Mesenchymal stem cell (in vitro differentiated cells and primary cell): ENCODE data around the gene NSL1.

ENCODE experiments used
- DNase-seq: peaks from one replicate; pipeline ENCODE4 v3.0.0-alpha.2; 2013
- H2AFZ ChIP-seq: one replicate; pipeline ENCODE4 v1.6.1; 2013; ENCODE audit warnings: low read depth, mild to moderate bottlenecking, control low read depth, inconsistent platforms, low read length, moderate library complexity
- H2AK5ac ChIP-seq: 2 replicates; pipeline ENCODE4 v1.6.1; 2013; ENCODE audit warnings: low read length, moderate library complexity, mild to moderate bottlenecking, inconsistent platforms; ENCODE audit not compliant: severe bottlenecking
- H2BK120ac ChIP-seq: one replicate; pipeline ENCODE4 v1.6.1; 2013; ENCODE audit warnings: low read depth, mild to moderate bottlenecking, inconsistent platforms, low read length, moderate library complexity
- H2BK12ac ChIP-seq, 2 experiments: one replicate each; pipeline ENCODE4 v1.6.1; 2013; ENCODE audit warnings: inconsistent platforms in 2 of 2, low read length in 2 of 2, mild to moderate bottlenecking in 2 of 2, moderate library complexity in 2 of 2, control low read depth in 1 of 2
- H2BK15ac ChIP-seq: one replicate; pipeline ENCODE4 v1.6.1; 2013; ENCODE audit warnings: mild to moderate bottlenecking, low read depth, inconsistent platforms; ENCODE audit not compliant: poor library complexity, severe bottlenecking
- H2BK5ac ChIP-seq: 2 replicates; pipeline ENCODE4 v1.6.1; 2013; ENCODE audit warnings: low read depth, mild to moderate bottlenecking, low read length, control low read depth, inconsistent platforms; ENCODE audit not compliant: poor library complexity, severe bottlenecking
- H3K14ac ChIP-seq, 2 experiments: one replicate each; pipeline ENCODE4 v1.6.1; 2013; ENCODE audit warnings: inconsistent platforms in 2 of 2, low read length in 2 of 2, control low read depth in 1 of 2, mild to moderate bottlenecking in 1 of 2, moderate library complexity in 1 of 2
- H3K18ac ChIP-seq, 2 experiments: one replicate each; pipeline ENCODE4 v1.6.1; 2013; ENCODE audit warnings: inconsistent platforms in 2 of 2, low read length in 2 of 2, control low read depth in 1 of 2, low read depth in 1 of 2, mild to moderate bottlenecking in 1 of 2
- H3K23ac ChIP-seq, 2 experiments: one replicate each; pipeline ENCODE4 v1.6.1; 2013; ENCODE audit warnings: inconsistent platforms in 2 of 2, low read length in 2 of 2, mild to moderate bottlenecking in 2 of 2, moderate library complexity in 2 of 2, control low read depth in 1 of 2
- H3K27ac ChIP-seq: 2 replicates; pipeline ENCODE4 v1.5.1; 2013; ENCODE audit warnings: mild to moderate bottlenecking, moderate library complexity, low read length, control low read depth, inconsistent platforms; ENCODE audit not compliant: poor library complexity, severe bottlenecking
- H3K27me3 ChIP-seq, 2 experiments: 2 replicates each; pipeline versions ENCODE4 v1.6.1 to v1.7.0; 2013; ENCODE audit warnings: low read length in 2 of 2, mild to moderate bottlenecking in 2 of 2, moderate library complexity in 2 of 2, control low read depth in 1 of 2, inconsistent platforms in 1 of 2; ENCODE audit not compliant: control insufficient read depth in 1 of 2, insufficient read depth in 1 of 2
- H3K36me3 ChIP-seq, 2 experiments: 2 replicates each; pipeline versions ENCODE4 v1.6.1 to v1.7.0; 2013; ENCODE audit warnings: low read length in 2 of 2, control low read depth in 1 of 2, inconsistent platforms in 1 of 2, low read depth in 1 of 2, mild to moderate bottlenecking in 1 of 2; ENCODE audit not compliant: insufficient read depth in 2 of 2, control insufficient read depth in 1 of 2
- H3K4ac ChIP-seq, 2 experiments: one replicate each; pipeline ENCODE4 v1.6.1; 2013; ENCODE audit warnings: inconsistent platforms in 2 of 2, low read length in 2 of 2, mild to moderate bottlenecking in 2 of 2, moderate library complexity in 2 of 2, control low read depth in 1 of 2, low read depth in 1 of 2
- H3K4me1 ChIP-seq: 2 replicates; pipeline ENCODE4 v1.6.1; 2013; ENCODE audit warnings: low read depth, low read length, control low read depth; ENCODE audit not compliant: control insufficient read depth, insufficient read depth
- H3K4me2 ChIP-seq: 2 replicates; pipeline ENCODE4 v1.6.1; 2013; ENCODE audit warnings: low read length, mild to moderate bottlenecking, inconsistent platforms; ENCODE audit not compliant: poor library complexity, severe bottlenecking
- H3K4me3 ChIP-seq, 2 experiments: 2 replicates each; pipeline versions ENCODE4 v1.5.1 to v1.7.0; 2013; ENCODE audit warnings: low read length in 2 of 2, mild to moderate bottlenecking in 2 of 2, control low read depth in 1 of 2, low read depth in 1 of 2; ENCODE audit not compliant: insufficient read depth in 1 of 2
- H3K79me1 ChIP-seq: replicated peaks from 2 replicates; pipeline ENCODE4 v1.6.1; 2013; ENCODE audit warnings: mild to moderate bottlenecking, control low read depth, low read length, inconsistent platforms; ENCODE audit not compliant: poor library complexity, severe bottlenecking
- H3K9ac ChIP-seq: 2 replicates; pipeline ENCODE4 v1.7.0; 2013; ENCODE audit warnings: mild to moderate bottlenecking, low read length, moderate library complexity
- H3K9me3 ChIP-seq: 2 replicates; pipeline ENCODE4 v1.7.0; 2013; ENCODE audit warnings: mild to moderate bottlenecking, low read length; ENCODE audit not compliant: control insufficient read depth
- H4K8ac ChIP-seq: one replicate; pipeline ENCODE4 v1.6.1; 2013; ENCODE audit warnings: inconsistent platforms, mild to moderate bottlenecking, low read length, moderate library complexity
- H4K91ac ChIP-seq: one replicate; pipeline ENCODE4 v1.6.1; 2013; ENCODE audit warnings: mild to moderate bottlenecking, low read length, inconsistent platforms
- WGBS: methylation state at CpG from one replicate; pipeline ENCODE4 v1.1.7; 2013; ENCODE audit warnings: mixed read lengths; 5-methylcytosine and 5-hydroxymethylcytosine counted together

Gene NSL1

DNA sequence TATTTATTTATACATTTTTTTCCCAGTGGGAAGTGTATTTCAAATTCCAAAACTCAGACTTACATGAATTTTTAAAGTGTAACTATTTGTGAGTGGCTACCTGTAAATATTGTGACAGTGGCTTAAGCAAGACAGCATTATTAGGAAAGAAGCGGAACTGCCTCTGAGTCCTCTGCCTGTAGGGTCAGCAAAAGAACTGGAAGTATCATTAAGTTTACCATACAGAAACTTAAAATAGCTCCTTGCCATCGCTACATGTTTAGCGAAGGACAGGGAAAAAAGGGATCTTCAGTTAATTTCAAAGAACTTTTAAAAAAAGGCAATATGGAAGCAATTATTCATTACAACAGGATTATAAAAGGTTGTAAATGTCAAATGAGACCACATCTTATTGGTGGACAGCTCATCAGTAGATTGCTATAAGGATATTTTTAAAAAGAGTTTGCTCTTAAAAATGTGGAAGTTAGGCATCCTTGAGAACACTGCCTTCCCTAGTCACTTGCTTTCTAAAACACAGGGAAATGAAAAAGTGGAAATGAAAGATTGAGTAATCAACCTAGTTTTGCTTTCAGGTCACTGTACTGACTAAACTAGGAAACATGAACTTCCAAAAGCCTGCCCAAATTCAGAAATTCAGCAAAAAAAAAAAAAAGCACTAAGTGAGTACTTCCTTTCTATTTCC lies 39.2 kb downstream of the NSL1 start:
- peaks cover 10% of the 10 kb centered on the region for H3K79me1 ChIP-seq
- H2BK5ac ChIP-seq = no peak overlapping the region
- DNase-seq = no peak
- peaks cover 0 to 4% of the 10 kb centered on the region in 2 experiments for H3K36me3 ChIP-seq
- H3K4me2 ChIP-seq = no peak overlapping the region
- H3K9me3 ChIP-seq = no peaks in the 10 kb centered on the region
- no peaks in the 10 kb centered on the region for H3K27me3 ChIP-seq
- H4K8ac ChIP-seq = no peak overlapping the region
- no peak overlapping the region for H2BK120ac ChIP-seq
- no peak overlapping the region for H3K4ac ChIP-seq
- H3K4me1 ChIP-seq = no peaks in the 10 kb centered on the region
- no peak overlapping the region for H3K27ac ChIP-seq
- WGBS = 80% methylated on average over 1 of the region's 3 CpGs
- H3K9ac ChIP-seq = peak overlapping the region; percentile 80
- no peak overlapping the region for H2BK12ac ChIP-seq
- no peak overlapping the region for H3K14ac ChIP-seq
- no peak overlapping the region for H3K18ac ChIP-seq
- no peak overlapping the region for H3K23ac ChIP-seq
- H2AK5ac ChIP-seq = no peak overlapping the region
- no peak overlapping the region for H4K91ac ChIP-seq
- H2AFZ ChIP-seq = no peak overlapping the region
- H2BK15ac ChIP-seq = no peak overlapping the region
- H3K4me3 ChIP-seq = peak overlapping the region in 1 of 2 experiments; percentile 77

DNA sequence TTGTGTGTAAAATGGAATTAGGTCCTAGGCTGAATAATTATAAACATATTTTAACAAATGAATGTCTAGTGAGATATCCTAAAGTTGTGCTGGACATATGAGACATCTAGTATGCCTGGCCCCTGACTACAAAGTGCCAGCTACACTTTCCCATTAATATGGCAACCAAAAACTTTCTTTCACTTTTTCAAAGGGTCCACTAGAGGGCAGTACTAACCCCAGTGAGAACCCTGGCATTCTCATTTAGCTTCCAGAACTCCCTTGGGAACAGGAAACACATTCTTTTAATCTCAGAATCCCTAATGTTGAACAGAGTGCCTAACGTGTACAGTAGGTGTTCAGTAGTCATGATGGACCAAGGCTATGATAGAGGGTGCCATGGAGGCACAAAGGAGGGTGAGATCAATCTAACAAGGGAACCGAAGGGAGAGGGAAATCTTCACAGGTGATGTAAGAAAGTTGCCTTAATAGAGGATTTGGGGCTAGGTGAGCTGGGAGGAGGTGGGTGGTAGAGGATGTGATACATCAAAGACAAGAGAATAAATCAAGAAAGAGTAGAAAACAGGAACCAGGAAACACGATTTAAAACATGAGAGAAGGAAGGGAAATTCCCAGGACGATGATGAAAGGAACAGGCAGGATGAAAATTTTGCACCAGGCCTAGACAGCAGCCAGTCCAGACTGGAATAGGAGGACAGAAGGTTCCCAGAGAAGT lies 41.6 kb downstream of the NSL1 start:
- no peak overlapping the region for H3K4me3 ChIP-seq
- no peak overlapping the region for H3K14ac ChIP-seq
- H3K18ac ChIP-seq = no peak overlapping the region
- no peaks in the 10 kb centered on the region for H3K9me3 ChIP-seq
- 63% methylated on average over 4 of the region's 4 CpGs for WGBS
- H3K27ac ChIP-seq = no peak overlapping the region
- peaks cover 15% of the 10 kb centered on the region for H3K79me1 ChIP-seq
- H2AFZ ChIP-seq = no peak overlapping the region
- no peak overlapping the region for H3K23ac ChIP-seq
- no peak overlapping the region for H4K8ac ChIP-seq
- H3K36me3 ChIP-seq = no peaks in the 10 kb centered on the region
- H2BK120ac ChIP-seq = no peak overlapping the region
- H2BK12ac ChIP-seq = no peak overlapping the region
- no peak overlapping the region for H3K4me2 ChIP-seq
- no peak overlapping the region for H2BK5ac ChIP-seq
- H3K9ac ChIP-seq = peak overlapping the region; percentile 21
- no peak overlapping the region for H3K4ac ChIP-seq
- no peak overlapping the region for H4K91ac ChIP-seq
- H3K4me1 ChIP-seq = no peaks in the 10 kb centered on the region
- H3K27me3 ChIP-seq = no peaks in the 10 kb centered on the region
- H2BK15ac ChIP-seq = no peak overlapping the region
- H2AK5ac ChIP-seq = no peak overlapping the region
- peak; percentile 82 for DNase-seq

DNA sequence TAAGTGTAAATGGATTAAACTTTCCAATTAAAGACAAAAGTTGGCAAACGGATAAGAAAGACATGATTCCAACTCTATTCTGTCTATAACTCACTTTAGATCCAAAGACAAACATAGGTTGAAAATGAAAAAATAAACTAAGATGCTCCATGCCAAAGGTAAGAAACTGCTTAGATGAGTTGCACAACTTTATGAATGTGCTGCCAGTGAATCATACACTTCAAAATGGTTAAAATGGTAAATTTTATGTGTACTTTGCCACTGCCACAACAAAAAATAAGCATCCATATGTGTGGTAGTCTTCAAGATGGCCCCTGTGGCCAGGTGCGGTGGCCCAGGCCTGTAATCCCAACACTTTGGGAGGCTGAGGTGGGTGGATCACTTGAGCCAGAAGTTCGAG lies 45.0 kb downstream of the NSL1 start:
- no peak for DNase-seq
- Histone ChIP-seq H3K14ac (no peak overlapping the region), H4K91ac (no peak overlapping the region), H2BK120ac (no peak overlapping the region), H2AFZ (no peak overlapping the region), H3K9me3 (no peaks in the 10 kb centered on the region), H3K18ac (no peak overlapping the region), H3K79me1 (peaks cover 15% of the 10 kb centered on the region), H4K8ac (no peak overlapping the region), H3K4ac (no peak overlapping the region), H3K4me3 (no peak overlapping the region), H2BK12ac (no peak overlapping the region), H2BK15ac (no peak overlapping the region), H3K36me3 (no peaks in the 10 kb centered on the region), H3K27me3 (no peaks in the 10 kb centered on the region), H2AK5ac (no peak overlapping the region), H3K9ac (no peak overlapping the region), H3K27ac (no peak overlapping the region), H3K4me1 (no peaks in the 10 kb centered on the region), H2BK5ac (no peak overlapping the region), H3K4me2 (no peak overlapping the region), H3K23ac (no peak overlapping the region)
- 100% methylated on average over 1 of the region's 3 CpGs for WGBS

DNA sequence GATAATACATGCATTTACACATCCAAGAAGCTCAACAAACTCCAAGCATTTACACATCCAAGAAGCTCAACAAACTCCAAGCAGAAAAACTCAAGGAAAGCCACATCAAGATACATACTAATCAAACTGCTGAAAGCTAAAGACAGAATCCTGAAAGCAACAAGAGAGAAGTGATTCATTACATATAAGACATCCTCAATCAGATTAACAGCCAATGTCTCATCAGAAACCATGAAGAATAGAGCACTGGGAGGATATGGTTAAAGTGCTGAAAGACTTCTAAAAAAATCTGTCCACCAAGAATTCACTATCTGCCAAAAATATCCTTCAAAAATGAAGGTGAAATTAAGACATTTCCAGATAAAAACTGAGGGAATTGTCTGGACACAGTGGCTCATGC lies 46.3 kb downstream of the NSL1 start:
- H3K4me1 ChIP-seq = no peaks in the 10 kb centered on the region
- H3K36me3 ChIP-seq = peaks cover 0 to 4% of the 10 kb centered on the region in 2 experiments
- no peaks in the 10 kb centered on the region for H3K9me3 ChIP-seq
- H3K4me2 ChIP-seq = no peak overlapping the region
- H3K79me1 ChIP-seq = peaks cover 15% of the 10 kb centered on the region
- no peak overlapping the region for H3K4me3 ChIP-seq
- H2AK5ac ChIP-seq = no peak overlapping the region
- no peak overlapping the region for H3K9ac ChIP-seq
- H2BK12ac ChIP-seq = no peak overlapping the region
- H3K23ac ChIP-seq = no peak overlapping the region
- DNase-seq = no peak
- no peak overlapping the region for H4K8ac ChIP-seq
- no peaks in the 10 kb centered on the region for H3K27me3 ChIP-seq
- H2BK120ac ChIP-seq = no peak overlapping the region
- H4K91ac ChIP-seq = no peak overlapping the region
- H3K4ac ChIP-seq = no peak overlapping the region
- H3K18ac ChIP-seq = no peak overlapping the region
- no peak overlapping the region for H2AFZ ChIP-seq
- no peak overlapping the region for H2BK15ac ChIP-seq
- no peak overlapping the region for H3K27ac ChIP-seq
- H3K14ac ChIP-seq = no peak overlapping the region
- no peak overlapping the region for H2BK5ac ChIP-seq
